SK-N-SH treated with all-trans-retinoic acid at 6 μM for 48 hours (cell line): ENCODE data around the gene GPR18.

Experiments
- ATAC-seq: fragments of 200-7000 bp; cut with Tn5 transposase; 3 replicates; pipeline ENCODE4 v1.9.1; 2020; ENCODE audit warnings: mild to moderate bottlenecking, moderate library complexity
- CSDC2 ChIP-seq: fragments of 250-450 bp; sonication (Bioruptor Pico); IDR thresholded peaks from 2 replicates; pipeline ENCODE4 v1.5.0; 2020; ENCODE audit warnings: mild to moderate bottlenecking, moderate library complexity
- ESRRG ChIP-seq: fragments of 250-450 bp; sonication (Bioruptor Pico); IDR thresholded peaks from 2 replicates; pipeline ENCODE4 v1.6.1; 2021; ENCODE audit warnings: mild to moderate bottlenecking
- GLIS3 ChIP-seq: fragments of 250-450 bp; sonication (Bioruptor Pico); IDR thresholded peaks from 2 replicates; pipeline ENCODE4 v1.5.0; 2020; ENCODE audit warnings: mild to moderate bottlenecking, moderate library complexity
- ISL1 ChIP-seq: fragments of 250-450 bp; sonication (Bioruptor Pico); IDR thresholded peaks from 2 replicates; pipeline ENCODE4 v2.1.2; 2022; ENCODE audit warnings: mild to moderate bottlenecking, moderate library complexity
- OSR1 ChIP-seq: fragments of 250-450 bp; sonication (Bioruptor Pico); IDR thresholded peaks from 2 replicates; pipeline ENCODE4 v1.8.0; 2022; ENCODE audit warnings: moderate library complexity, mild to moderate bottlenecking, inconsistent platforms
- POU6F1 ChIP-seq: fragments of 250-450 bp; sonication (Bioruptor Pico); IDR thresholded peaks from 2 replicates; pipeline ENCODE4 v1.8.0; 2021; ENCODE audit warnings: low read depth, mild to moderate bottlenecking, moderate library complexity, borderline replicate concordance
- PPARA ChIP-seq: fragments of 250-450 bp; sonication (Bioruptor Pico); IDR thresholded peaks from 2 replicates; pipeline ENCODE4 v1.5.0; 2020; ENCODE audit warnings: mild to moderate bottlenecking, borderline replicate concordance
- RARB ChIP-seq: fragments of 250-450 bp; sonication (Bioruptor Pico); IDR thresholded peaks from 2 replicates; pipeline ENCODE4 v1.8.0; 2021; ENCODE audit warnings: mild to moderate bottlenecking, moderate library complexity
- SNAI2 ChIP-seq: fragments of 250-450 bp; sonication (Bioruptor Pico); IDR thresholded peaks from 2 replicates; pipeline ENCODE4 v1.5.0; 2020; ENCODE audit warnings: mild to moderate bottlenecking, moderate library complexity
- TCF4 ChIP-seq: fragments of 250-450 bp; sonication (Bioruptor Pico); IDR thresholded peaks from 2 replicates; pipeline ENCODE4 v1.8.0; 2021; ENCODE audit warnings: mild to moderate bottlenecking, moderate library complexity, borderline replicate concordance
- TOX ChIP-seq: fragments of 250-450 bp; sonication (Bioruptor Pico); IDR thresholded peaks from 2 replicates; pipeline ENCODE4 v1.8.0; 2021; ENCODE audit warnings: mild to moderate bottlenecking, moderate library complexity, borderline replicate concordance
- TSHZ2 ChIP-seq: fragments of 250-450 bp; sonication (Bioruptor Pico); IDR thresholded peaks from 2 replicates; pipeline ENCODE4 v1.5.0; 2020; ENCODE audit warnings: mild to moderate bottlenecking, moderate library complexity
- ZFP3 ChIP-seq: fragments of 250-450 bp; sonication (Bioruptor Pico); IDR thresholded peaks from 2 replicates; pipeline ENCODE4 v1.5.0; 2020; ENCODE audit warnings: mild to moderate bottlenecking, moderate library complexity
- ZFP30 ChIP-seq: fragments of 450-650 bp; formaldehyde crosslinking; IDR thresholded peaks from 2 replicates; pipeline ENCODE4 v1.5.0; 2022; ENCODE audit warnings: mild to moderate bottlenecking, moderate library complexity
- ZNF565 ChIP-seq: fragments of 450-650 bp; formaldehyde crosslinking; conservative IDR thresholded peaks from 2 replicates; pipeline ENCODE4 v1.5.0; 2020; ENCODE audit warnings: low read depth, mild to moderate bottlenecking, moderate library complexity
- ZNF70 ChIP-seq: fragments of 450-650 bp; formaldehyde crosslinking; IDR thresholded peaks from 2 replicates; pipeline ENCODE4 v1.5.0; 2020; ENCODE audit warnings: mild to moderate bottlenecking, moderate library complexity
- ZNF8 ChIP-seq: fragments of 450-650 bp; formaldehyde crosslinking; IDR thresholded peaks from 2 replicates; pipeline ENCODE4 v1.5.0; 2020; ENCODE audit warnings: mild to moderate bottlenecking, moderate library complexity
- TF ChIP-seq, protein P1 (sequence below): fragments of 250-450 bp; sonication (Bioruptor Pico); IDR thresholded peaks from 2 replicates; pipeline ENCODE4 v1.8.0; 2020; ENCODE audit warnings: mild to moderate bottlenecking, moderate library complexity, borderline replicate concordance
- TF ChIP-seq, protein P2 (sequence below): fragments of 250-450 bp; sonication (Bioruptor Pico); IDR thresholded peaks from 2 replicates; pipeline ENCODE4 v1.5.1; 2020; ENCODE audit warnings: low read depth, mild to moderate bottlenecking, moderate library complexity
- TF ChIP-seq, protein P3 (sequence below): fragments of 250-450 bp; sonication (Bioruptor Pico); IDR thresholded peaks from 2 replicates; pipeline ENCODE4 v1.5.1; 2021; ENCODE audit warnings: mild to moderate bottlenecking, moderate library complexity

GPR18 gene

GRCh38 chr13:99208185-99208584, 50.0 kb downstream of the GPR18 start:
- TF ChIP-seq PPARA (CRISPR knock-in tag) (no peak), POU6F1 (no peak), OSR1 (CRISPR knock-in tag) (no peak), ZNF8 (CRISPR knock-in tag) (no peak), CSDC2 (no peak), ZNF70 (CRISPR knock-in tag) (no peak), ZNF565 (CRISPR knock-in tag) (no peak), GLIS3 (CRISPR knock-in tag) (no peak), ESRRG (CRISPR knock-in tag) (no peak), TCF4 (no peak), ZFP30 (CRISPR knock-in tag) (no peak), RARB (CRISPR knock-in tag) (no peak), ZFP3 (no peak), TOX (CRISPR knock-in tag) (no peak)
- TF ChIP-seq, protein P1, sequence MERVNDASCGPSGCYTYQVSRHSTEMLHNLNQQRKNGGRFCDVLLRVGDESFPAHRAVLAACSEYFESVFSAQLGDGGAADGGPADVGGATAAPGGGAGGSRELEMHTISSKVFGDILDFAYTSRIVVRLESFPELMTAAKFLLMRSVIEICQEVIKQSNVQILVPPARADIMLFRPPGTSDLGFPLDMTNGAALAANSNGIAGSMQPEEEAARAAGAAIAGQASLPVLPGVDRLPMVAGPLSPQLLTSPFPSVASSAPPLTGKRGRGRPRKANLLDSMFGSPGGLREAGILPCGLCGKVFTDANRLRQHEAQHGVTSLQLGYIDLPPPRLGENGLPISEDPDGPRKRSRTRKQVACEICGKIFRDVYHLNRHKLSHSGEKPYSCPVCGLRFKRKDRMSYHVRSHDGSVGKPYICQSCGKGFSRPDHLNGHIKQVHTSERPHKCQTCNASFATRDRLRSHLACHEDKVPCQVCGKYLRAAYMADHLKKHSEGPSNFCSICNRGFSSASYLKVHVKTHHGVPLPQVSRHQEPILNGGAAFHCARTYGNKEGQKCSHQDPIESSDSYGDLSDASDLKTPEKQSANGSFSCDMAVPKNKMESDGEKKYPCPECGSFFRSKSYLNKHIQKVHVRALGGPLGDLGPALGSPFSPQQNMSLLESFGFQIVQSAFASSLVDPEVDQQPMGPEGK (CRISPR knock-in tag): no peak
- TF ChIP-seq, protein P2, sequence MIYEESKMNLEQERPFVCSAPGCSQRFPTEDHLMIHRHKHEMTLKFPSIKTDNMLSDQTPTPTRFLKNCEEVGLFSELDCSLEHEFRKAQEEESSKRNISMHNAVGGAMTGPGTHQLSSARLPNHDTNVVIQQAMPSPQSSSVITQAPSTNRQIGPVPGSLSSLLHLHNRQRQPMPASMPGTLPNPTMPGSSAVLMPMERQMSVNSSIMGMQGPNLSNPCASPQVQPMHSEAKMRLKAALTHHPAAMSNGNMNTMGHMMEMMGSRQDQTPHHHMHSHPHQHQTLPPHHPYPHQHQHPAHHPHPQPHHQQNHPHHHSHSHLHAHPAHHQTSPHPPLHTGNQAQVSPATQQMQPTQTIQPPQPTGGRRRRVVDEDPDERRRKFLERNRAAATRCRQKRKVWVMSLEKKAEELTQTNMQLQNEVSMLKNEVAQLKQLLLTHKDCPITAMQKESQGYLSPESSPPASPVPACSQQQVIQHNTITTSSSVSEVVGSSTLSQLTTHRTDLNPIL (CRISPR knock-in tag): no peak
- ATAC-seq: no peak

- no peak for ATAC-seq
- no peak for TF ChIP-seq SNAI2 (CRISPR knock-in tag)
- no peak for TF ChIP-seq ESRRG (CRISPR knock-in tag)
- TF ChIP-seq PPARA (CRISPR knock-in tag): no peak
- TF ChIP-seq ZNF8 (CRISPR knock-in tag): no peak
- no peak for TF ChIP-seq ISL1
- TF ChIP-seq, protein P1 (CRISPR knock-in tag): no peak
- TF ChIP-seq ZNF565 (CRISPR knock-in tag): no peak
- no peak for TF ChIP-seq CSDC2
- TF ChIP-seq ZNF70 (CRISPR knock-in tag): no peak
- TF ChIP-seq GLIS3 (CRISPR knock-in tag): no peak
Observed at GRCh38 chr13:99207511-99207910, 50.7 kb downstream of the GPR18 start.

- no peak for ATAC-seq
- TF ChIP-seq TSHZ2 (no peak), ZFP3 (no peak), GLIS3 (CRISPR knock-in tag) (no peak), SNAI2 (CRISPR knock-in tag) (no peak), TOX (CRISPR knock-in tag) (no peak), ZNF70 (CRISPR knock-in tag) (no peak)
- TF ChIP-seq, protein P3, sequence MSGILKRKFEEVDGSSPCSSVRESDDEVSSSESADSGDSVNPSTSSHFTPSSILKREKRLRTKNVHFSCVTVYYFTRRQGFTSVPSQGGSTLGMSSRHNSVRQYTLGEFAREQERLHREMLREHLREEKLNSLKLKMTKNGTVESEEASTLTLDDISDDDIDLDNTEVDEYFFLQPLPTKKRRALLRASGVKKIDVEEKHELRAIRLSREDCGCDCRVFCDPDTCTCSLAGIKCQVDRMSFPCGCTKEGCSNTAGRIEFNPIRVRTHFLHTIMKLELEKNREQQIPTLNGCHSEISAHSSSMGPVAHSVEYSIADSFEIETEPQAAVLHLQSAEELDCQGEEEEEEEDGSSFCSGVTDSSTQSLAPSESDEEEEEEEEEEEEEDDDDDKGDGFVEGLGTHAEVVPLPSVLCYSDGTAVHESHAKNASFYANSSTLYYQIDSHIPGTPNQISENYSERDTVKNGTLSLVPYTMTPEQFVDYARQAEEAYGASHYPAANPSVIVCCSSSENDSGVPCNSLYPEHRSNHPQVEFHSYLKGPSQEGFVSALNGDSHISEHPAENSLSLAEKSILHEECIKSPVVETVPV (CRISPR knock-in tag): no peak
- TF ChIP-seq, protein P1 (CRISPR knock-in tag): no peak
- TF ChIP-seq, protein P2 (CRISPR knock-in tag): no peak
- TF ChIP-seq, all 23 proteins: peak for 0
Observed at GRCh38 chr13:99206873-99207272, 51.3 kb downstream of the GPR18 start.
